HepG2 (cell line): Measurements from ENCODE around the gene ZNF334. TPM values are rescaled to one million over a fixed set of nuclear protein-coding genes. Genes with fewer than 3 reads are reported as not detected.

Source experiments
- ELF1 ChIP-seq: sonication (generic); formaldehyde crosslinking; IDR thresholded peaks from 2 replicates; pipeline ENCODE4 v1.4.0; 2020; ENCODE audit warnings: missing genetic modification reagents
- FOXK1 ChIP-seq: sonication (generic); formaldehyde crosslinking; IDR thresholded peaks from 2 replicates; pipeline ENCODE4 v1.4.0; 2020; ENCODE audit warnings: low read depth, missing genetic modification reagents, borderline replicate concordance
- IRF2 ChIP-seq: IDR thresholded peaks from 2 replicates; pipeline ENCODE4 v1.6.1; 2018; ENCODE audit warnings: missing genetic modification reagents, missing compliant biosample characterization
- IRX3 ChIP-seq: sonication (generic); formaldehyde crosslinking; IDR thresholded peaks from 2 replicates; pipeline ENCODE4 v1.8.1; 2023; ENCODE audit warnings: mild to moderate bottlenecking, low read depth, missing genetic modification reagents, borderline replicate concordance
- KDM3A ChIP-seq: IDR thresholded peaks from 2 replicates; pipeline ENCODE4 v1.6.1; 2018; ENCODE audit warnings: low read depth, missing compliant biosample characterization
- KLF9 ChIP-seq: IDR thresholded peaks from 2 replicates; pipeline ENCODE4 v1.6.1; 2016; ENCODE audit warnings: low read depth
- NFATC3 ChIP-seq: sonication (generic); formaldehyde crosslinking; IDR thresholded peaks from 2 replicates; pipeline ENCODE4 v1.5.1; 2020; ENCODE audit warnings: mild to moderate bottlenecking, missing genetic modification reagents
- NFIB ChIP-seq: sonication (generic); formaldehyde crosslinking; IDR thresholded peaks from 2 replicates; pipeline ENCODE4 v1.9.0; 2021; ENCODE audit warnings: missing genetic modification reagents, mild to moderate bottlenecking, borderline replicate concordance
- NFYB ChIP-seq: sonication (generic); formaldehyde crosslinking; IDR thresholded peaks from 2 replicates; pipeline ENCODE4 v1.4.0; 2020; ENCODE audit warnings: missing genetic modification reagents
- RFX5 ChIP-seq: IDR thresholded peaks from 2 replicates; pipeline ENCODE4 v1.6.1; 2011; ENCODE audit warnings: low read depth, low read length, improper control_type of control experiment
- SP140L ChIP-seq: sonication (generic); formaldehyde crosslinking; IDR thresholded peaks from 2 replicates; pipeline ENCODE4 v1.4.0; 2020; ENCODE audit warnings: missing genetic modification reagents, borderline replicate concordance
- TBX3 ChIP-seq: fragments of 450-650 bp; IDR thresholded peaks from 2 replicates; pipeline ENCODE4 v1.6.1; 2017; ENCODE audit warnings: antibody characterized with exemption, mild to moderate bottlenecking, inconsistent platforms, borderline replicate concordance
- ZC3H4 ChIP-seq: sonication (generic); formaldehyde crosslinking; IDR thresholded peaks from 2 replicates; pipeline ENCODE4 v1.4.0; 2020; ENCODE audit warnings: missing genetic modification reagents, borderline replicate concordance
- ZFX ChIP-seq: sonication (generic); formaldehyde crosslinking; IDR thresholded peaks from 2 replicates; pipeline ENCODE4 v1.4.0; 2020; ENCODE audit warnings: mild to moderate bottlenecking, low read depth, missing genetic modification reagents, moderate library complexity
- ZNF326 ChIP-seq: sonication (generic); formaldehyde crosslinking; IDR thresholded peaks from 2 replicates; pipeline ENCODE4 v1.4.0; 2020; ENCODE audit warnings: missing genetic modification reagents, borderline replicate concordance
- ZNF430 ChIP-seq: sonication (generic); formaldehyde crosslinking; IDR thresholded peaks from 2 replicates; pipeline ENCODE4 v1.9.0; 2021; ENCODE audit warnings: mild to moderate bottlenecking, missing genetic modification reagents
- ZNF749 ChIP-seq: sonication (generic); formaldehyde crosslinking; IDR thresholded peaks from 2 replicates; pipeline ENCODE4 v1.8.0; 2022; ENCODE audit warnings: mild to moderate bottlenecking, missing genetic modification reagents, moderate library complexity, borderline replicate concordance
- polyA plus RNA-seq, 8 experiments: library from polyadenylated mRNA; depleted of rRNA in 3 of 8; stranded (reverse) in 7 of 8; unstranded in 1 of 8; fragments of >200 nt; fragmentation: Illumina TruSeq in 4 of 8; extraction: Trizol in 4 of 8; gene quantifications; 2 replicates each; pipeline versions ENCODE4 v1.2.1 to v1.2.3, GENCODE V29; 2011 to 2016; ENCODE audit warnings: low read depth in 4 of 8, missing spikeins in 1 of 8, mixed read lengths in 1 of 8; ENCODE audit not compliant: insufficient read depth in 1 of 8
- total RNA-seq, 5 experiments: library from RNA; depleted of rRNA; stranded (reverse); fragments of >200 nt; fragmentation: Illumina TruSeq; extraction: Trizol; gene quantifications; 2 replicates each; pipeline ENCODE4 v1.2.3, GENCODE V29; 2016; ENCODE audit warnings: low read depth in 1 of 5
- TF ChIP-seq, protein P1 (sequence below): sonication (generic); formaldehyde crosslinking; IDR thresholded peaks from 2 replicates; pipeline ENCODE4 v1.4.0; 2020; ENCODE audit warnings: missing genetic modification reagents, mild to moderate bottlenecking, borderline replicate concordance
- TF ChIP-seq, protein P2 (sequence below): IDR thresholded peaks from 2 replicates; pipeline ENCODE4 v1.6.1; 2012; ENCODE audit warnings: low read depth, low read length, improper control_type of control experiment

The ZNF334 gene
- total and polyA plus RNA-seq, 2 of the 13 experiments (the other 11 are each of a cell fraction or from before 2014, with no cell fraction given), result 4.8 to 7.8 TPM

DNA sequence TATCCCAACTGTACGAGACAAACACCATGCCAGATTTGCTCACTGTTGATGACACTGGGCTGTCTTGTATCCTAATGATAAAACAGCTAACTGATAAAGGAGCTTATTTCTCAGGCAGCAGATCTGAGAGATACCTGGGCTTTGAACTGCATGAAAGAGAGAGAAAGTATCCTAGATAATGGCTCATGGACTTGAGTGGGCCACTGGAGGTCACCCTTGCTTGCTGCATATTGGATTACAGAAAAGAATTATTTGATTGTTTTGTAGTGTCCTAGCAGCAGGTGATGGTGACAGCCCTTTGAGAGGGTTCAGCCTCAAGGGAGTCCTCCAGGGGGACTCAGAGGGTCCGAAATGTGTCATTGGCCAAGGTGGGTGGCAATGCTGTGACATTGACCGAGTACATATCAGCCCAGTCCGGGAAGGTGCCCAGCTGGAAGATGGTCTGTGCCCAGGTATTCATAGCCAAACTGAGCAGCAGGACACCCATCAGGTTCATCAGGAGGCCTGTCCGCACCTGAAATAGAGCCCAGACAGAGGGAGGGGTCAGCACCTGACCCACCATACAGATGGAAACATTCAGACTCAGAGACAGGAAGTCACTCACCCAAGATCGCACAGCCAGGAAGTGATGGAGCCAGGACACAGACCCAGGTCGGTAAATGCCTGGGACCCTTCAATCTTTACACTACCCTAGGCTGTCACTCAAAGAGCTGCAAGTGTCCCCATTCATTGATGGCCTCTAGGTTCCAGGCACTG lies 46.5 kb upstream of the ZNF334 start (continued):
- TF ChIP-seq KDM3A (no peak), RFX5 (no peak), NFIB (CRISPR knock-in tag) (0 out of 2 replicates have a peak, but pooled peaks have one; percentile 24), IRX3 (no peak), NFATC3 (CRISPR knock-in tag) (no peak), SP140L (CRISPR knock-in tag) (no peak), KLF9 (CRISPR knock-in tag) (no peak), ZNF430 (peak; percentile 35; the same call in 1 of the 2 replicates), TBX3 (no peak), FOXK1 (no peak), ZNF749 (no peak), ZFX (CRISPR knock-in tag) (0 out of 2 replicates have a peak, but pooled peaks have one; percentile 7), NFYB (CRISPR knock-in tag) (no peak), ZC3H4 (no peak), ZNF326 (CRISPR knock-in tag) (no peak), IRF2 (CRISPR knock-in tag) (no peak), ELF1 (CRISPR knock-in tag) (peak; percentile 15; the same call in 1 of the 2 replicates)
- TF ChIP-seq, protein P1, sequence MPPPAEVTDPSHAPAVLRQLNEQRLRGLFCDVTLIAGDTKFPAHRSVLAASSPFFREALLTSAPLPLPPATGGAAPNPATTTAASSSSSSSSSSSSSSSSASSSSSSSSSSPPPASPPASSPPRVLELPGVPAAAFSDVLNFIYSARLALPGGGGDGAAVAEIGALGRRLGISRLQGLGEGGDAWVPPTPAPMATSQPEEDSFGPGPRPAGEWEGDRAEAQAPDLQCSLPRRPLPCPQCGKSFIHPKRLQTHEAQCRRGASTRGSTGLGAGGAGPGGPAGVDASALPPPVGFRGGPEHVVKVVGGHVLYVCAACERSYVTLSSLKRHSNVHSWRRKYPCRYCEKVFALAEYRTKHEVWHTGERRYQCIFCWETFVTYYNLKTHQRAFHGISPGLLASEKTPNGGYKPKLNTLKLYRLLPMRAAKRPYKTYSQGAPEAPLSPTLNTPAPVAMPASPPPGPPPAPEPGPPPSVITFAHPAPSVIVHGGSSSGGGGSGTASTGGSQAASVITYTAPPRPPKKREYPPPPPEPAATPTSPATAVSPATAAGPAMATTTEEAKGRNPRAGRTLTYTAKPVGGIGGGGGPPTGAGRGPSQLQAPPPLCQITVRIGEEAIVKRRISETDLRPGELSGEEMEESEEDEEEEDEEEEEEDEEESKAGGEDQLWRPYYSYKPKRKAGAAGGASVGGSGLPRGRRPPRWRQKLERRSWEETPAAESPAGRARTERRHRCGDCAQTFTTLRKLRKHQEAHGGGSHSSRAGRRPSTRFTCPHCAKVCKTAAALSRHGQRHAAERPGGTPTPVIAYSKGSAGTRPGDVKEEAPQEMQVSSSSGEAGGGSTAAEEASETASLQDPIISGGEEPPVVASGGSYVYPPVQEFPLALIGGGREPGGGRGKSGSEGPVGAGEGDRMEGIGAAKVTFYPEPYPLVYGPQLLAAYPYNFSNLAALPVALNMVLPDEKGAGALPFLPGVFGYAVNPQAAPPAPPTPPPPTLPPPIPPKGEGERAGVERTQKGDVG (CRISPR knock-in tag), result no peak
- TF ChIP-seq, protein P2, sequence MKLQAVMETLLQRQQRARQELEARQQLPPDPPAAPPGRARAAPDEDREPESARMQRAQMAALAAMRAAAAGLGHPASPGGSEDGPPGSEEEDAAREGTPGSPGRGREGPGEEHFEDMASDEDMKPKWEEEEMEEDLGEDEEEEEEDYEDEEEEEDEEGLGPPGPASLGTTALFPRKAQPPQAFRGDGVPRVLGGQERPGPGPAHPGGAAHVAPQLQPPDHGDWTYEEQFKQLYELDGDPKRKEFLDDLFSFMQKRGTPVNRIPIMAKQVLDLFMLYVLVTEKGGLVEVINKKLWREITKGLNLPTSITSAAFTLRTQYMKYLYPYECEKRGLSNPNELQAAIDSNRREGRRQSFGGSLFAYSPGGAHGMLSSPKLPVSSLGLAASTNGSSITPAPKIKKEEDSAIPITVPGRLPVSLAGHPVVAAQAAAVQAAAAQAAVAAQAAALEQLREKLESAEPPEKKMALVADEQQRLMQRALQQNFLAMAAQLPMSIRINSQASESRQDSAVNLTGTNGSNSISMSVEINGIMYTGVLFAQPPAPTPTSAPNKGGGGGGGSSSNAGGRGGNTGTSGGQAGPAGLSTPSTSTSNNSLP, result peak; percentile 50; the same call in 1 of the 2 replicates
